Naive thymus-derived CD8-positive, alpha-beta T cell (primary cell): ENCODE measurements around the gene EPYC. TPM values are rescaled to one million over a fixed set of nuclear protein-coding genes. Genes with fewer than 3 reads are reported as not detected.

Experiments used
- ATAC-seq, 2 donors: fragments of 150-1000 bp; cut with Tn5 transposase in 1 of 2; sonication (Bioruptor Pico), chemical (Tn5 transposase) in 1 of 2; 1 replicate in 1 of 2; 2 replicates in 1 of 2; pipeline ENCODE4 v1.10.0; 2021; ENCODE audit warnings: mild to moderate bottlenecking in 2 of 2, moderate library complexity in 2 of 2
- POLR2A ChIA-PET: fragments of 350-600 bp; sonication (Branson Sonifier 250); formaldehyde crosslinking; loops from one replicate; lab custom pipeline; 2021; ENCODE audit warnings: antibody characterized with exemption; lab: Charles Lee
- DNase-seq, 10 donors: peaks; one replicate each; pipeline versions ENCODE4 v3.0.0 to v3.0.0-alpha.2; 2020 to 2022
- H3K27ac Mint-ChIP-seq, 10 donors: one replicate each; pipeline ENCODE4 v1.8.0; 2020 to 2022; ENCODE audit warnings: mild to moderate bottlenecking in 10 of 10, mixed read lengths in 10 of 10, moderate library complexity in 4 of 10, inconsistent platforms in 1 of 10
- H3K27me3 Mint-ChIP-seq, 5 donors: one replicate each; pipeline ENCODE4 v1.8.0; 2021 to 2022; ENCODE audit warnings: mixed read lengths in 5 of 5
- H3K36me3 Mint-ChIP-seq, 3 donors: one replicate each; pipeline ENCODE4 v1.8.0; 2020 to 2022; ENCODE audit warnings: mixed read lengths in 3 of 3, mild to moderate bottlenecking in 2 of 3, inconsistent platforms in 1 of 3
- H3K4me1 Mint-ChIP-seq, 4 donors: one replicate each; pipeline ENCODE4 v1.8.0; 2021 to 2022; ENCODE audit warnings: mixed read lengths in 4 of 4
- H3K4me3 Mint-ChIP-seq, 10 donors: one replicate each; pipeline ENCODE4 v1.8.0; 2020 to 2022; ENCODE audit warnings: mild to moderate bottlenecking in 10 of 10, mixed read lengths in 10 of 10, moderate library complexity in 6 of 10, inconsistent platforms in 1 of 10
- H3K9me3 Mint-ChIP-seq, 9 donors: one replicate each; pipeline ENCODE4 v1.8.0; 2020 to 2022; ENCODE audit warnings: mixed read lengths in 9 of 9, mild to moderate bottlenecking in 3 of 9, inconsistent platforms in 1 of 9, moderate library complexity in 1 of 9
- polyA plus RNA-seq, 3 donors: library from polyadenylated mRNA; unstranded; fragments of 300-500 nt; fragmentation: Illumina TruSeq; gene quantifications; one replicate each; pipeline ENCODE4 v1.2.3, GENCODE V29; 2021
- total RNA-seq, 8 experiments: library from RNA in 2 of 8; stranded (reverse) in 2 of 8; gene quantifications; one replicate each; pipeline ENCODE4 v1.2.3 and lab custom pipeline; 2021 to 2026

EPYC gene
- total and polyA plus RNA-seq, 5 experiments from 2014 or later = not detected

- peaks cover 2 to 26% (median 11%) of the 10 kb centered on the region in 5 donors for H3K27me3 Mint-ChIP-seq
- no peaks in the 10 kb centered on the region for H3K36me3 Mint-ChIP-seq
- no peak overlapping the region for H3K27ac Mint-ChIP-seq
- no peak for DNase-seq
- ATAC-seq = no peak
- POLR2A ChIA-PET = no interaction called here
- H3K4me3 Mint-ChIP-seq = no peak overlapping the region
- no peaks in the 10 kb centered on the region for H3K4me1 Mint-ChIP-seq
- H3K9me3 Mint-ChIP-seq = no peaks in the 10 kb centered on the region
Measured at GRCh38 chr12:91017043-91017442, 12.3 kb upstream of the EPYC start.

GRCh38 chr12:91009319-91009950 is 4.7 kb upstream of the EPYC start:
- Mint-ChIP-seq H3K4me3 (no peak overlapping the region), H3K27ac (no peak overlapping the region), H3K4me1 (no peaks in the 10 kb centered on the region), H3K36me3 (no peaks in the 10 kb centered on the region), H3K27me3 (peaks cover 4 to 22% (median 6%) of the 10 kb centered on the region in 5 donors), H3K9me3 (no peaks in the 10 kb centered on the region)
- POLR2A ChIA-PET = no interaction called here
- no peak for ATAC-seq
- DNase-seq = no peak

GRCh38 chr12:91007531-91008290 is 2.9 kb upstream of the EPYC start:
- DNase-seq (no peak), ATAC-seq (no peak)
- Mint-ChIP-seq H3K36me3 (no peaks in the 10 kb centered on the region), H3K4me1 (no peaks in the 10 kb centered on the region), H3K4me3 (no peak overlapping the region), H3K27me3 (peaks cover 0 to 9% (median 0%) of the 10 kb centered on the region in 5 donors), H3K9me3 (no peaks in the 10 kb centered on the region), H3K27ac (no peak overlapping the region)
- POLR2A ChIA-PET = no interaction called here

GRCh38 chr12:91003737-91004136 is 1.0 kb downstream of the EPYC start:
- ATAC-seq (no peak), DNase-seq (no peak)
- Mint-ChIP-seq H3K4me1 (no peaks in the 10 kb centered on the region), H3K36me3 (no peaks in the 10 kb centered on the region), H3K9me3 (no peaks in the 10 kb centered on the region), H3K4me3 (no peak overlapping the region), H3K27ac (no peak overlapping the region), H3K27me3 (peaks cover 0 to 4% (median 0%) of the 10 kb centered on the region in 5 donors)
- POLR2A ChIA-PET = no interaction called here

GRCh38 chr12:91001306-91001705 is 3.5 kb downstream of the EPYC start:
- ATAC-seq (no peak), DNase-seq (no peak)
- no peaks in the 10 kb centered on the region for H3K4me1 Mint-ChIP-seq
- no peak overlapping the region for H3K27ac Mint-ChIP-seq
- H3K4me3 Mint-ChIP-seq = no peak overlapping the region
- POLR2A ChIA-PET = no interaction called here
- H3K36me3 Mint-ChIP-seq = no peaks in the 10 kb centered on the region
- no peaks in the 10 kb centered on the region for H3K9me3 Mint-ChIP-seq
- H3K27me3 Mint-ChIP-seq = peaks cover 0 to 4% (median 0%) of the 10 kb centered on the region in 5 donors

- Mint-ChIP-seq H3K27ac (no peak overlapping the region), H3K4me3 (no peak overlapping the region), H3K36me3 (no peaks in the 10 kb centered on the region), H3K4me1 (no peaks in the 10 kb centered on the region), H3K9me3 (no peaks in the 10 kb centered on the region), H3K27me3 (peaks cover 0 to 4% (median 0%) of the 10 kb centered on the region in 5 donors)
- no peak for DNase-seq
- POLR2A ChIA-PET = no interaction called here
- no peak for ATAC-seq
Measured at GRCh38 chr12:90999966-91000365, 4.8 kb downstream of the EPYC start.

GRCh38 chr12:90999527-90999926 is 5.2 kb downstream of the EPYC start:
- peaks cover 0 to 4% (median 0%) of the 10 kb centered on the region in 5 donors for H3K27me3 Mint-ChIP-seq
- H3K27ac Mint-ChIP-seq = no peak overlapping the region
- no peak for DNase-seq
- no peaks in the 10 kb centered on the region for H3K9me3 Mint-ChIP-seq
- H3K4me3 Mint-ChIP-seq = no peak overlapping the region
- no peak for ATAC-seq
- POLR2A ChIA-PET = no interaction called here
- no peaks in the 10 kb centered on the region for H3K4me1 Mint-ChIP-seq
- H3K36me3 Mint-ChIP-seq = no peaks in the 10 kb centered on the region

- H3K36me3 Mint-ChIP-seq = no peaks in the 10 kb centered on the region
- no peaks in the 10 kb centered on the region for H3K9me3 Mint-ChIP-seq
- no peak for DNase-seq
- no peak overlapping the region for H3K4me3 Mint-ChIP-seq
- POLR2A ChIA-PET = no interaction called here
- no peaks in the 10 kb centered on the region for H3K4me1 Mint-ChIP-seq
- H3K27me3 Mint-ChIP-seq = peaks cover 0 to 2% (median 0%) of the 10 kb centered on the region in 5 donors
- no peak overlapping the region for H3K27ac Mint-ChIP-seq
- ATAC-seq = no peak
Measured at GRCh38 chr12:90995010-90995409, 9.8 kb downstream of the EPYC start.

GRCh38 chr12:90991952-90992465 is 12.8 kb downstream of the EPYC start:
- Mint-ChIP-seq H3K27ac (peak overlapping the region in 1 of 10 donors; percentile 35), H3K36me3 (no peaks in the 10 kb centered on the region), H3K9me3 (peaks cover 0 to 6% (median 0%) of the 10 kb centered on the region in 9 donors), H3K4me3 (no peak overlapping the region), H3K27me3 (peaks cover 0 to 2% (median 0%) of the 10 kb centered on the region in 5 donors), H3K4me1 (no peaks in the 10 kb centered on the region)
- ATAC-seq = no peak
- POLR2A ChIA-PET = no interaction called here
- DNase-seq = no peak

- POLR2A ChIA-PET = no interaction called here
- no peak for ATAC-seq
- Mint-ChIP-seq H3K4me1 (no peaks in the 10 kb centered on the region), H3K9me3 (peaks cover 0 to 9% (median 0%) of the 10 kb centered on the region in 9 donors), H3K4me3 (no peak overlapping the region), H3K27me3 (peaks cover 0 to 2% (median 0%) of the 10 kb centered on the region in 5 donors), H3K36me3 (no peaks in the 10 kb centered on the region), H3K27ac (no peak overlapping the region)
- no peak for DNase-seq
Measured at GRCh38 chr12:90990611-90991010, 14.2 kb downstream of the EPYC start.

- Mint-ChIP-seq H3K27me3 (peaks cover 0 to 2% (median 0%) of the 10 kb centered on the region in 5 donors), H3K9me3 (peaks cover 0 to 9% (median 0%) of the 10 kb centered on the region in 9 donors), H3K36me3 (no peaks in the 10 kb centered on the region), H3K4me1 (no peaks in the 10 kb centered on the region), H3K27ac (no peak overlapping the region), H3K4me3 (no peak overlapping the region)
- POLR2A ChIA-PET = no interaction called here
- DNase-seq (no peak), ATAC-seq (no peak)
Measured at GRCh38 chr12:90989686-90990111, 15.1 kb downstream of the EPYC start.

GRCh38 chr12:90987520-90987919 is 17.3 kb downstream of the EPYC start:
- no peaks in the 10 kb centered on the region for H3K4me1 Mint-ChIP-seq
- H3K27ac Mint-ChIP-seq = no peak overlapping the region
- POLR2A ChIA-PET = no interaction called here
- peaks cover 0 to 2% (median 0%) of the 10 kb centered on the region in 5 donors for H3K27me3 Mint-ChIP-seq
- DNase-seq (no peak), ATAC-seq (peak in 1 of 2 donors; percentile 23)
- no peaks in the 10 kb centered on the region for H3K36me3 Mint-ChIP-seq
- peaks cover 0 to 9% (median 0%) of the 10 kb centered on the region in 9 donors for H3K9me3 Mint-ChIP-seq
- no peak overlapping the region for H3K4me3 Mint-ChIP-seq

- ATAC-seq (no peak), DNase-seq (no peak)
- Mint-ChIP-seq H3K27me3 (peaks cover 0 to 4% (median 0%) of the 10 kb centered on the region in 5 donors), H3K9me3 (peaks cover 0 to 9% (median 0%) of the 10 kb centered on the region in 9 donors), H3K4me3 (no peak overlapping the region), H3K36me3 (no peaks in the 10 kb centered on the region), H3K4me1 (no peaks in the 10 kb centered on the region), H3K27ac (no peak overlapping the region)
- POLR2A ChIA-PET = no interaction called here
Measured at GRCh38 chr12:90987101-90987500, 17.7 kb downstream of the EPYC start.
